Choroid plexus epithelial cell (primary cell): ENCODE results near the gene CYP27A1.
A peak's percentile ranks its signal among the peaks of the same experiment; 100 is the strongest.

ENCODE experiments used
- DNase-seq: peaks from one replicate; pipeline ENCODE4 v3.0.0-alpha.2; 2010; ENCODE audit warnings: low read depth
- H3K4me3 ChIP-seq: 2 replicates; pipeline ENCODE4 v1.5.1; 2011; ENCODE audit warnings: low read depth, mild to moderate bottlenecking, control low read depth, low read length, moderate library complexity
- TF ChIP-seq, protein P1 (sequence below): conservative IDR thresholded peaks from 2 replicates; pipeline ENCODE4 v1.5.1; 2011; ENCODE audit warnings: low read depth, mild to moderate bottlenecking, control low read depth, inconsistent platforms, low read length, moderate library complexity

Gene CYP27A1

DNA sequence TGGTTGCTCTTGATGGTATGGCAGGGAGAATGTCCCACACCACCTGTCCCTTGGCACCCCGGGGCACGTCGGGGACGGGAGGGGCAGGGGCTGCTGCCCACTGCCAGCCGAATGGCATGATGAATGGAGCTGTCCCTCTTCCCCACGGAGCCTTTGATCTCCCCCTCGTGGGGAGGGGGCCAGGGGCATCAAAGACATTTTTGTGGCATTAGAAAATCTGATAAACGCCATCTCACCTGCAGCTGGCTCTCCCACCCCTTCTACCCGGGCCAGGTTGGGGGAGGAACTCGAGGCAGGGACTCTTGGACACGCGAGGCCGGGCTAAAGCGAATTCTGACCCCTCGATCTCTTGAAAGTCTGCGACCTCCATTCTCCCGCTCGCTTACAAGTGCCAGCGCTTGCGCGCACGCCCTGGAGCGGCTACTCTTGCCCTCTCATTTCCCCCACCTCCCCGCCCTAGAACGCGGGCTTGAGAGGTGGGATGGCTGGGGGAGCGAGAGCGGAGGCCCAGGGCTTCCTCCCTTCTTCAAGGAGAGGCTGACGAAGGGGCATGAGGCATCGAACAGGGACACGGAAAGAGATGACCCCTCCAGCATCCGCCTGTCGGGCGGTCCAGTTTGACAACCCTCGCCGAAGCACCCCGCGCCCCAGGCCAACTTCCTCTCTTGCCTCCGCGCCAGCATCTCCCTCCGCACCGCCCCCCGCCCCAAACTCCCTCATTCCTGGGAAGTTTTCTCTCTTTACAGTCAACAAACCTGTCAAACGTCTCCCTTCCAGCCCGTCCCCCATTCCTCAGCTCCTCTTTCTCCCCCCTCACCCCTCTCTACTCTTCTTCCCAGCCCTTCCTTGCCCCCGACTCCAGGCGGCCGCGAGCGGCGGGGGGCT lies 77.0 kb downstream of the CYP27A1 start:
- DNase-seq, result no peak
- H3K4me3 ChIP-seq, result no peak overlapping the region
- TF ChIP-seq, protein P1, sequence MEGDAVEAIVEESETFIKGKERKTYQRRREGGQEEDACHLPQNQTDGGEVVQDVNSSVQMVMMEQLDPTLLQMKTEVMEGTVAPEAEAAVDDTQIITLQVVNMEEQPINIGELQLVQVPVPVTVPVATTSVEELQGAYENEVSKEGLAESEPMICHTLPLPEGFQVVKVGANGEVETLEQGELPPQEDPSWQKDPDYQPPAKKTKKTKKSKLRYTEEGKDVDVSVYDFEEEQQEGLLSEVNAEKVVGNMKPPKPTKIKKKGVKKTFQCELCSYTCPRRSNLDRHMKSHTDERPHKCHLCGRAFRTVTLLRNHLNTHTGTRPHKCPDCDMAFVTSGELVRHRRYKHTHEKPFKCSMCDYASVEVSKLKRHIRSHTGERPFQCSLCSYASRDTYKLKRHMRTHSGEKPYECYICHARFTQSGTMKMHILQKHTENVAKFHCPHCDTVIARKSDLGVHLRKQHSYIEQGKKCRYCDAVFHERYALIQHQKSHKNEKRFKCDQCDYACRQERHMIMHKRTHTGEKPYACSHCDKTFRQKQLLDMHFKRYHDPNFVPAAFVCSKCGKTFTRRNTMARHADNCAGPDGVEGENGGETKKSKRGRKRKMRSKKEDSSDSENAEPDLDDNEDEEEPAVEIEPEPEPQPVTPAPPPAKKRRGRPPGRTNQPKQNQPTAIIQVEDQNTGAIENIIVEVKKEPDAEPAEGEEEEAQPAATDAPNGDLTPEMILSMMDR, result no peak

DNA sequence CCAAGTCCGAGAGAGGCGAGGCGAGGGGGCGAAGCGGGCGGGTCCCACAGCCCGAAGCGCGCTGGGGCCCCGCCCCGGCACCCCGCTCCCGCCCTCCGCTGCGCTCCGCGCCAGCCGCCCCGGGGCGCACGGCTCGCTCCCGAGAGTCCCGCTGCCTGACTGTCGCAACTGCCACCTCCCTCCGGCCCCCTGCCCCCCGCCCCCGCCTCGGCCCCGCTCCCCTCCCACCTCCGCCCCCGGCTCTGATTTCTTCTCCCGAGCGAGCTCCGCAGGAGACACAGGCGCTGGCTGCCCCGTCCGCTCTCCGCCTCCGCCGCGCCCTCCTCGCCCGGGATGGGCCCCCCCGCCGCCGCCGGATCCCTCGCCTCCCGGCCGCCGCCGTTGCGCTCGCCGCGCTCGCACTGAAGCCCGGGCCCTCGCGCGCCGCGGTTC lies 77.6 kb downstream of the CYP27A1 start, which contains the start of gene WNT6:
TSS of gene WNT6 (plus strand) at position 250 of the 432 bp plus-strand sequence. CDS start 233 bp downstream, outside the sequence.
- no peak for DNase-seq
- TF ChIP-seq, protein P1, result no peak

DNA sequence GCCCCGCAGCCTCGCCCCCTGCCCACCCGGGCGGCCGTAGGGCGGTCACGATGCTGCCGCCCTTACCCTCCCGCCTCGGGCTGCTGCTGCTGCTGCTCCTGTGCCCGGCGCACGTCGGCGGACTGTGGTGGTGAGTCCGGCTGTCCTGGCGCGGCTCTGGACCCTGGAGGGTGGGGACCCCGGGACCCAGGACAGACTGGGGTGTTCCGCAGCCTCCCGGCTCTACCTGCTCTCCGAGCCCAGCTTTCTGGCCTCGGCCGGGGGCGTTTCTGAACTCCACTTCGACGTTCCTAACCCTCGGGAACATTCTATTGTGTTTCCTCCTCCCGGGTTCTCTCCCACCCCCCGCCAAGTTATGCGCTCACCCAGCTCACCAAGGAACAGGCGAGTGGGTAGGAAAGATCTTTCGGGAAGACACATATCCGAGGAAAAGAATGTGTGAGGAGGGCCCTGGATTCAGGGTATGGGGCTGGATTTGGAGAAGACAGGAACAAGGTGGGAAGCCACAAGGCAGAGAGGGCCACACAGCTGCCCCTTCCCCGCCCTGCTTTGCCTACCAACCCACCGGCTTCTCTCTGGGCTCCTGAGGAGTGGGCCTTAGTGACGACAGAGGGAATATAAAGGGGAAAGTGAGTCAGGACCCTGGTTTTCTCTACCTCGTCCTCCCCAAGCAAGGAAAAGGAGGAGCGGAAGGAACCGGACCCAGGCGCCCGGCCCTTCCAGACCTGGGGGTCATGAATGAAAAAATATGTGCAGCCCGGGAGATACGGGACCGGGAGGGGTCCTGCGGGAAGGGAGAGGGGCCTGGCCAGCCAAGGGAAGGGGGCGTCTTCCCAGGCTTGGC lies 78.3 kb downstream of the CYP27A1 start:
- DNase-seq, result no peak
- no peak overlapping the region for H3K4me3 ChIP-seq

More for the DNA sequence above, 77.6 kb downstream of the CYP27A1 start, which contains the start of gene WNT6:
- H3K4me3 ChIP-seq, result no peak within 1 kb of the TSS

DNA sequence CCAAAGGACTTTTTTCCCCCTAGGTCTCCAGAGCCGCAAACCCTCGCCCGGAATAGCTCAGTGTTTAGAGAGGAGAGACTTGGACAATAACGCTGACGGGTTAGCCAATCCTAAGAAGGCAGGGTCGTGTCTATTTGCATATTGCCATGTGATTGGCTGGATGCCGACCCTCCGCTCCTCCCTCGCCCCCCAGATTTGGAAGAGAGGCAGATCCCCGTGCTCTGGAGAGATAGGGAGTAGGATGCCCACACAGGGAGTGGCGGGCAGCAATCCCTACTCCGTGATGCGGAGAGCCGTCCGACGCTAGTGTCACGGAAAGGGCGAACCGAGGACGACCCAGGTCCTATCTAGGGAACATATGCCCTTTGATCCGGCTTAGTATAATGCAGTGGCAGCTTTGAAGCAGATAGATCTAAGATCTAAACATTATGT lies 79.0 kb downstream of the CYP27A1 start:
- no peak overlapping the region for H3K4me3 ChIP-seq
- DNase-seq, result peak; percentile 30
- TF ChIP-seq, protein P1, result no peak

More for the DNA sequence above, 78.3 kb downstream of the CYP27A1 start:
- TF ChIP-seq, protein P1, result no peak

DNA sequence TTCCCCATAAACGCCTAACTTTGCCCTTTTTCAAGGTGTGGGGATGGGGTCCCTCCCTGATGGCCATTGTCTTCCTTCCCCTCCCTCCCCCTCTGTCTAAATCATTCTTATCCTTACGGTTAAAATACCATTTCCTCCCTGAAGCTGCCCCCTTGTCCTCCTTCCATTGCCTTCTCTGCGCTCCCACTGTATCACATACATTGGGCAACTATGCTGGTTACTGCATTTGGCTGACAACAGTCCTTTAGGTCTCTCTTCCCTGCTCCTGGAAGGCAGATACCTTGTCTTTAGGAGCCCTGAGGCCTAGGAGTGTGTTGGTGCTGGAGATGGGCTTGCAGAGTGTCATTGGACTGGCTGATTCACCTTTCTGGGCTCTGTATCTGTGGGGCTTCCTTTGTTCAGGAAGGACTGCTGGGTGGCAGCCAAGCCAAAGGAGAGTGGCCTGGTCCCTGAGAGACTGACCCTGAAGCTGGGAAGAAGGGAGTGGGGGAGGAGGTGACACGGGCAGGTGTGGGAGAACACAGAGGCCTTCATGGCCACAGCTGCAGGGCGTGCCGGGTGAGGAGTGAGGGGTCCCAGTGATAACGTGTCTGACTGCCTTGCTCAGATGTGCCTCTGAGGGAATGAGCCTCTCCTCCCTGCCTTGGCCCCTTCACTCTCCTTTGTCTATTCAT lies 79.8 kb downstream of the CYP27A1 start:
- DNase-seq, result no peak
- H3K4me3 ChIP-seq, result no peak overlapping the region
- TF ChIP-seq, protein P1, result no peak

DNA sequence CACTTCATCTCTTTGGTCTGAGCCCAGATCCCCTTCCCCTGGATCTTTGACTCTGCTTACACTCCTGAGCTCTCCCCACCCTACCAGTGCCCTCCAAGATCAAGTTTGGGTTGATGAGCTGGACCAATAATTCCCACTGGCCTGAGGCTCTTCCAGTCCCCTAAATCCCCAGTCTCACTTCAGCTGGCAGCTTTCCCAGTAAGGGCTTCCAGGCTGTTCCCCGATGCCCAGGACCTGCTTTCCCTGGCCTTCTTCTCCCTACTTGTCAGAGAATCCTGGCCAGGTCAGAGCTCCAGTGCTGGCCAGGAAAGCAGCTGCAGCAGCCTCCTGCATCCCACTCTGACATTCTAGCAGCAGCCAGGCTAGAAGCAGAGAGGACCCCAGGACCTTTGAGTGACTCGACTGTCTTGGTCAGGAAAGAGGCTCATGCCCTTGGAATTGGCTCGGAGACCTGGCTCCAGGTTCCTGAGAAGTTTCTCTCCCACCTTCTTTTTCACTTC lies 81.1 kb downstream of the CYP27A1 start:
- TF ChIP-seq, protein P1, result no peak
- H3K4me3 ChIP-seq, result no peak overlapping the region
- no peak for DNase-seq
